ENCODE data around the gene FADS2.

The FADS2 gene

GRCh38 chr11:61891331-61892084 lies 63.4 kb downstream of the FADS2 start, which contains the start of gene FADS3:
Gene FADS3 (minus strand): TSS chr11:61891545. CDS start chr11:61891381, 164 bp downstream.
- peak; percentile 65 for DNase-seq

DNA sequence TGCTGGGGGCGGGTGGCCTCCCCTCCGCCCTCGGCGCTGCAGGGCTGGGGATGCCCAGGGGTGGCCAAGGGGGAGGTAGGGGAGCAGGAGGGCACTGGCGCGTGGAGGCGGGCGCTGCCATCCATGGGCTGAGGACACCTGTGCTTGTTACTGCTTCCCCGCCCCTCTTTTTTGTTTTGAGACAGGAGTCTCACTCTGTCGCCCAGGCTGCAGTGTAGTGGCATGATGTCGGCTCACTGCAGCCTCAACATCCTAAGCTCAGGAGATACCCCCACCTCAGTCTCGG lies 63.9 kb downstream of the FADS2 start:
- DNase-seq = no peak

GRCh38 chr11:61893981-61894380 lies 65.9 kb downstream of the FADS2 start:
- DNase-seq = no peak

- DNase-seq = no peak
Observed at GRCh38 chr11:61895046-61895717, 67.1 kb downstream of the FADS2 start.

GRCh38 chr11:61895718-61896059 lies 67.6 kb downstream of the FADS2 start:
- no peak for DNase-seq

DNA sequence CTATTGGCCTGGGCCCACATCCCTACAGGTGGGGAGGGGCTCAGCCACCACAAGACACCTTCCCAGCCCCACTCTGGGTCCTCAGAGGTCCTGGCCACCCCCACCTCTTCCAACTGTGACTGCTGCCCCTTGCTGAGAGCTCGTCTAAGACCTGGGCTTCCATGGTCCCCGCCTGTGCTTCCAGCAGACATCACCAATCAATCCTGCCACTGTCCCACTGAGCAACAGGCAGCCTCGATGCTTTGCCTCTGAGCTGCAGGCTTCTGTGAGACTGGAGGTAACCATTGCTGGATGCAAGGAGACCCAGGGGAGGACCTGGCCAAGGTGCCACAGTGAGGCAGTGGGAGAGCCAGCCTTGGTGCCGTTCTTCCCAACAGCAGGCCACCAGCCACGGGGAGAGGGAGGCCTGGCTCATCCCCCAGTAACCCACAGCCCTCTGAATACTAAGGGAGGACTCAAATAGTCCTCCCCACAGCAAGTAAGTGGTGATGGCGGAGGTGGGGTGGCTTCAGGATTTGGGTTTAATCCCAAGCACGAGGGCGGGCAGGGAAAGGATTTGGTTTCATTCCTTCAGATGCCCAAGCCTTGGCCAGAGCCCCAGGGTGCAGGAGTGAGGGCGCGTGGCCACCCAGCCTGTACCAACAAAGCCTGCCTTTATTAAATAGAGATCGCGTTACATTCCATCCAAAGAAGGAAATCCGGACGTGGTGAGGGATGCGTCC lies 68.7 kb downstream of the FADS2 start:
- no peak for DNase-seq

GRCh38 chr11:61897387-61898246 lies 69.5 kb downstream of the FADS2 start:
- DNase-seq = peak; percentile 38

- no peak for DNase-seq
Observed at GRCh38 chr11:61898247-61898582, 70.1 kb downstream of the FADS2 start.

DNA sequence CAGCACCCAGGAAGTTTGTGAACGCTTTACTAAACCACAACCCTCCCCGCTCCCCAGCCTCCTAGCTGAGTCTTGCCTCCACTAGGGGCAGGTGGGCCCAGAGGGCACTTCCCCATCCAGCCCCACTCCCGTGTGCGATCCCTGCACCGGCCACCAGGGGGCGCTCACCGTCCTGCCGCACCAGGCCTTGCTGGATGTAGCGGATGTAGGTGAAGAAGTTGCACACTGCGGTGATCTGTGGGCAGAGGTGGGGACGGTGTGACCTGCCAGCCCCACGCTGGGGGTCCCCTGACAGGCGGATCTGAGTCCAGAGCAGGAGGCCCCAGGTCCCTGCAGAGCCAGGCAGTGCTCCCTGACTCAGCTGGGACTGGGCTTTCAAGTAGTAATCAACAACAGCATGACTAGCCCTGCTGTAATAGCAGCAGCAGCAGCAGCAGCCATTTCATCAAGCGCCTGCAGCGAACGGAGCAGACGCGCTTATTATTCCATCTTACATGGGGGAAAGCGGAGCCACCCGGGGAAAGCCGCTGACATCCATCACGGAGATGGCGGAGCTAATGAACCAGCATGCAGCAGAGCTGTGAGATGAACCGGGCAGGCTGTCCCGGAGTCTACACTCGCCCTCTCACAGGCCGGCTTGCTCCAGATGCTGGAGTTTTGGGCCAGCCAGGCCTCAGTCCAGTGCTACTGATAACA lies 71.2 kb downstream of the FADS2 start:
- peak; percentile 62 for DNase-seq

- DNase-seq = no peak
Observed at GRCh38 chr11:61900251-61900650, 72.2 kb downstream of the FADS2 start.

GRCh38 chr11:61901397-61901796 lies 73.3 kb downstream of the FADS2 start:
- DNase-seq = no peak

DNA sequence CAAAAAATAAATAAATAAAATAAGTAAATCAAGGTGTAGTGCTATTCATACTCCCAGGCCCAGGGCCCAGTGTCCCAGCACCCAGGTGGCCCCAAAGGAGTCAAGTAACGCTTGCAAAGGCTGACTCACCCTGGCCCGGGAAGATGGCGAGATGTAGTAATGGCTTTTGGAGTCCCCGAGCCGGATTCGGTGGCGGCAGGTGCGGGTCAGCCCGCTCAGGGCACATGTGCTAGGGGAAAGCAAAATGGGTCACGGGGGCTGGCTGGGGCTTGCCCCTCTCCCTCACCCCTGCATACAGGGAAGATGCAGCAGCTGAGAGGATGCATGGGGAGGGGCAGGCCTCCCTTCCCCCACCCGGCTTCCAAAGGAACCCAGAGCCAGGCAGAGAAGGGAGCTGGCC lies 74.2 kb downstream of the FADS2 start:
- DNase-seq = no peak

DNA sequence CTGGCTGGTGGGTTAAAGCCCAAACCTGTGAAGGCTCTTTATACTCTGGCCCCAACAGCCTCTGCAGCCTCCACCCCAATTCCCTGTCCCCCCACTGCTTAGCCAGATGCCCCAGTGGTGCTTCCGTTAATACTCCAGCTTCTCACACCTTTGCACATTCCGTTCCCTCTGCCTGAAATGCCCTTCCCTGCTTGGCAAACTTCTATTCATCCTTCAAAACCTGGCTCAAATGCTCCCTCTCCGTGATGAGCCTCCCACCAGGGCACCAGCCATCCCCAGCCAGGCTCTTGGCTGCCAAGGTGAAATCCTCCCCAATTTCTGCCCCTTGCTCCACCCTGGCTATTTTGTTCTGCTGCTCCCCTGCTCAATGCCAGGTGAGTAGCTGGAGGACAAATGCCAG lies 75.7 kb downstream of the FADS2 start:
- DNase-seq = no peak

GRCh38 chr11:61904539-61905048 lies 76.5 kb downstream of the FADS2 start:
- DNase-seq = peak; percentile 35

GRCh38 chr11:61905067-61905696 lies 77.1 kb downstream of the FADS2 start:
- DNase-seq = no peak

GRCh38 chr11:61905801-61906521 lies 77.9 kb downstream of the FADS2 start:
- no peak for DNase-seq

DNA sequence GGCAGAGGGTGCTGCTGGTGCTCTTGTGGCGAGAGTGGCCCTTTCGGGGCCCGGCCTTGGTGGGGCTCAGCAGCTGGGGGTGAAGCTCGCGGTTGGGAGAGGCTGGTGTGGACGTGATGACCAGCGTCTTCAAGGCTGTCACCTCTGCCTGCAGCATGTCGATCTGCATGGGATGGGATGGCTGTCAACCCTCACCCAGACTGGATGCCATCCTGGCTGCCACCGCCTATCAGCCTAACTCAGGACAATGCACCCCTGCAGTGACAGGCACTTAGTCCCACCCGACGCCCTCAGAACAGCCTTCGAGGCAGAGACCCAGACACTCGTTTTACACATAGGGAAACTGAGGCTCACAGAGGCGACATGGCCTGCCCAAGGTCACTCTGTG lies 78.4 kb downstream of the FADS2 start:
- DNase-seq = no peak

DNA sequence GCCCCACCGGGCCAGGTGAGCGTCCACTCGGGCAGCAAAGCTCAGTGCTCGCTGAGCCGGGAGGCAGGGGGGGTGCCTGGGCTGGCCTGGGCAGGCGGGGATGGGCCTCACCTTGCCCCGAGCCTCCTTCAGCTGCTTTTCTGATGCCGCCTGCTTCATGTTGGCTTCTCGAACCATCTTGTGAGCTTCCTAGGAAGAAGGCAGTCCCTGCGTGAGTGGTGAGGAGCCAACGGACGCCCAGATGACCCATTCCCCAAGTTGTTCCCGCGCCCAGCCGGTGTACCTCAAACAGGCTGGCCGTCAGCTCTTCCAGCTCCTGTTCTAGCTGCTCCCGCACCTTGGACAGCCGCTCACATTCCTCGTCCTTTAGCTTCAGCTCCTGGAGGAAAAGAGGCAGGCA lies 79.2 kb downstream of the FADS2 start:
- DNase-seq = no peak

DNA sequence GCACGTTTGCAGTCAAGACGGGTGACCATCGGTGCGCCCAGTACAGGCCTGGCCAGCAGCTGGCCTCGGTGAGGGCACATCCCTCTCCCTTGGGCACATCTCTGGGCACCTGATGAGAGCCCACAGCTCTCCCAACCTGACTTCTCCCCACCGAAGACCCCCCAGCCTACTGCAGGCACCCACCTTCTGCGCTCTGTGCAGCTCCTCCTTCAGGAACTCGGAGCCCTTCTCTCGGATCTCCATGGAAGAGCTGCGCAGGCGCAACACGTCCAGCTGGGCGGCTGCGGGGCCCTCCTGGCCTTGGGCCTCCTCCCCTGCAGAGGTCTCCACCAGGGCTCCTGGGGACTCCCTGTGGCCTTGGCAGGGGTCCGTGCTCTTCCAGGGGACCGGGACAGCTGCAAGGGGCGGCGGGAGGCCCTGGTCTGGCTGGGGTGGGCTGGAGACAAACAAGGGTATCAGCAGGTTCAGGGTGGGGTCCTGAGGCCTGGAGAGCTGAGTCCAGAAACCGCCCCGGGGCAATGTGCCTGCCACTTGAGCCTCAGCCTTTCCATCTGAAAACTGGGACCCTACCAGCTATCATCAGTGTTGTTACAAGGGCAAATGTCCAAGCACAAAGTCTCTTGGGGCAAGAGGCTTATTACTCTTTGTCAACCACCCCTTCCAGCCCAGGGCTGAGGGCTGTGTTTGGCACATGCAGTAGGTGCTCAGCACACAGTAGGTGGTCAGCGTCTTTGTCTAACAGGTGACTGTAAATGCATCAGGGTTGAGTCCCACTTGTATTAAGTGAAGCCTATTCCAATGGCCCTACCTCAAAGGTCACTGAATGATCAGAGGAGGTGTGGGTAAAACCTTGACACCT lies 80.0 kb downstream of the FADS2 start:
- DNase-seq = no peak

- no peak for DNase-seq
Observed at GRCh38 chr11:61908730-61909316, 80.7 kb downstream of the FADS2 start.
